Mesenchymal stem cell (in vitro differentiated cells and primary cell): Measurements from ENCODE around the gene SURF4.

Experiments used
- DNase-seq: peaks from one replicate; pipeline ENCODE4 v3.0.0-alpha.2; 2013
- H2AFZ ChIP-seq: one replicate; pipeline ENCODE4 v1.6.1; 2013; ENCODE audit warnings: low read depth, mild to moderate bottlenecking, control low read depth, inconsistent platforms, low read length, moderate library complexity
- H2AK5ac ChIP-seq: 2 replicates; pipeline ENCODE4 v1.6.1; 2013; ENCODE audit warnings: low read length, moderate library complexity, mild to moderate bottlenecking, inconsistent platforms; ENCODE audit not compliant: severe bottlenecking
- H2BK120ac ChIP-seq: one replicate; pipeline ENCODE4 v1.6.1; 2013; ENCODE audit warnings: low read depth, mild to moderate bottlenecking, inconsistent platforms, low read length, moderate library complexity
- H2BK12ac ChIP-seq, 2 experiments: one replicate each; pipeline ENCODE4 v1.6.1; 2013; ENCODE audit warnings: inconsistent platforms in 2 of 2, low read length in 2 of 2, mild to moderate bottlenecking in 2 of 2, moderate library complexity in 2 of 2, control low read depth in 1 of 2
- H2BK15ac ChIP-seq: one replicate; pipeline ENCODE4 v1.6.1; 2013; ENCODE audit warnings: mild to moderate bottlenecking, low read depth, inconsistent platforms; ENCODE audit not compliant: poor library complexity, severe bottlenecking
- H2BK5ac ChIP-seq: 2 replicates; pipeline ENCODE4 v1.6.1; 2013; ENCODE audit warnings: low read depth, mild to moderate bottlenecking, low read length, control low read depth, inconsistent platforms; ENCODE audit not compliant: poor library complexity, severe bottlenecking
- H3K14ac ChIP-seq, 2 experiments: one replicate each; pipeline ENCODE4 v1.6.1; 2013; ENCODE audit warnings: inconsistent platforms in 2 of 2, low read length in 2 of 2, control low read depth in 1 of 2, mild to moderate bottlenecking in 1 of 2, moderate library complexity in 1 of 2
- H3K18ac ChIP-seq, 2 experiments: one replicate each; pipeline ENCODE4 v1.6.1; 2013; ENCODE audit warnings: inconsistent platforms in 2 of 2, low read length in 2 of 2, control low read depth in 1 of 2, low read depth in 1 of 2, mild to moderate bottlenecking in 1 of 2
- H3K23ac ChIP-seq, 2 experiments: one replicate each; pipeline ENCODE4 v1.6.1; 2013; ENCODE audit warnings: inconsistent platforms in 2 of 2, low read length in 2 of 2, mild to moderate bottlenecking in 2 of 2, moderate library complexity in 2 of 2, control low read depth in 1 of 2
- H3K27ac ChIP-seq: 2 replicates; pipeline ENCODE4 v1.5.1; 2013; ENCODE audit warnings: mild to moderate bottlenecking, moderate library complexity, low read length, control low read depth, inconsistent platforms; ENCODE audit not compliant: poor library complexity, severe bottlenecking
- H3K27me3 ChIP-seq, 2 experiments: 2 replicates each; pipeline versions ENCODE4 v1.6.1 to v1.7.0; 2013; ENCODE audit warnings: low read length in 2 of 2, mild to moderate bottlenecking in 2 of 2, moderate library complexity in 2 of 2, control low read depth in 1 of 2, inconsistent platforms in 1 of 2; ENCODE audit not compliant: control insufficient read depth in 1 of 2, insufficient read depth in 1 of 2
- H3K36me3 ChIP-seq, 2 experiments: 2 replicates each; pipeline versions ENCODE4 v1.6.1 to v1.7.0; 2013; ENCODE audit warnings: low read length in 2 of 2, control low read depth in 1 of 2, inconsistent platforms in 1 of 2, low read depth in 1 of 2, mild to moderate bottlenecking in 1 of 2; ENCODE audit not compliant: insufficient read depth in 2 of 2, control insufficient read depth in 1 of 2
- H3K4ac ChIP-seq, 2 experiments: one replicate each; pipeline ENCODE4 v1.6.1; 2013; ENCODE audit warnings: inconsistent platforms in 2 of 2, low read length in 2 of 2, mild to moderate bottlenecking in 2 of 2, moderate library complexity in 2 of 2, control low read depth in 1 of 2, low read depth in 1 of 2
- H3K4me1 ChIP-seq: 2 replicates; pipeline ENCODE4 v1.6.1; 2013; ENCODE audit warnings: low read depth, low read length, control low read depth; ENCODE audit not compliant: control insufficient read depth, insufficient read depth
- H3K4me2 ChIP-seq: 2 replicates; pipeline ENCODE4 v1.6.1; 2013; ENCODE audit warnings: low read length, mild to moderate bottlenecking, inconsistent platforms; ENCODE audit not compliant: poor library complexity, severe bottlenecking
- H3K4me3 ChIP-seq, 2 experiments: 2 replicates each; pipeline versions ENCODE4 v1.5.1 to v1.7.0; 2013; ENCODE audit warnings: low read length in 2 of 2, mild to moderate bottlenecking in 2 of 2, control low read depth in 1 of 2, low read depth in 1 of 2; ENCODE audit not compliant: insufficient read depth in 1 of 2
- H3K79me1 ChIP-seq: replicated peaks from 2 replicates; pipeline ENCODE4 v1.6.1; 2013; ENCODE audit warnings: mild to moderate bottlenecking, control low read depth, low read length, inconsistent platforms; ENCODE audit not compliant: poor library complexity, severe bottlenecking
- H3K9ac ChIP-seq: 2 replicates; pipeline ENCODE4 v1.7.0; 2013; ENCODE audit warnings: mild to moderate bottlenecking, low read length, moderate library complexity
- H3K9me3 ChIP-seq: 2 replicates; pipeline ENCODE4 v1.7.0; 2013; ENCODE audit warnings: mild to moderate bottlenecking, low read length; ENCODE audit not compliant: control insufficient read depth
- H4K8ac ChIP-seq: one replicate; pipeline ENCODE4 v1.6.1; 2013; ENCODE audit warnings: inconsistent platforms, mild to moderate bottlenecking, low read length, moderate library complexity
- H4K91ac ChIP-seq: one replicate; pipeline ENCODE4 v1.6.1; 2013; ENCODE audit warnings: mild to moderate bottlenecking, low read length, inconsistent platforms
- WGBS: methylation state at CpG from one replicate; pipeline ENCODE4 v1.1.7; 2013; ENCODE audit warnings: mixed read lengths; 5-methylcytosine and 5-hydroxymethylcytosine counted together

Gene SURF4

GRCh38 chr9:133347985-133348717 is 27.7 kb downstream of the SURF4 start, which contains the start of the genes MED22 and RPL7A:
TSS of gene MED22 (minus strand) at chr9:133348131. CDS start at chr9:133346662, 1,469 bp downstream.
TSS of gene RPL7A (plus strand) at chr9:133348218. CDS start at chr9:133348244, 26 bp downstream.
- peak within 1 kb of the TSS; percentile 80 for H3K27ac ChIP-seq
- DNase-seq, result peak; percentile 97
- H2BK15ac ChIP-seq, result no peak within 1 kb of the TSS
- peaks cover 19% of the 10 kb centered on the region for H3K4me1 ChIP-seq
- no peaks in the 10 kb centered on the region for H3K27me3 ChIP-seq
- H3K14ac ChIP-seq, result peak within 1 kb of the TSS in 1 of 2 experiments; percentile 93
- peak within 1 kb of the TSS; percentile 62 to 91 for H3K18ac ChIP-seq
- peak within 1 kb of the TSS; percentile 64 for H4K8ac ChIP-seq
- peak within 1 kb of the TSS; percentile 65 for H2BK120ac ChIP-seq
- peak within 1 kb of the TSS; percentile 80 to 99 for H3K4me3 ChIP-seq
- peaks cover 70 to 74% of the 10 kb centered on the region in 2 experiments for H3K36me3 ChIP-seq
- peak within 1 kb of the TSS; percentile 100 for H3K9ac ChIP-seq
- no peak within 1 kb of the TSS for H2BK12ac ChIP-seq
- H2AFZ ChIP-seq, result peak within 1 kb of the TSS; percentile 60
- peak within 1 kb of the TSS; percentile 93 for H2BK5ac ChIP-seq
- no peaks in the 10 kb centered on the region for H3K9me3 ChIP-seq
- peak within 1 kb of the TSS; percentile 7 for H2AK5ac ChIP-seq
- H3K4ac ChIP-seq, result peak within 1 kb of the TSS; percentile 42 to 71
- peak within 1 kb of the TSS; percentile 47 for H4K91ac ChIP-seq
- H3K4me2 ChIP-seq, result peak within 1 kb of the TSS; percentile 77
- peak within 1 kb of the TSS in 1 of 2 experiments; percentile 90 for H3K23ac ChIP-seq
- WGBS, result under 1% methylated on average over 64 of the region's 64 CpGs
- H3K79me1 ChIP-seq, result peaks cover 33% of the 10 kb centered on the region

- Histone ChIP-seq H3K4me3 (peak overlapping the region; percentile 80 to 99), H3K4me1 (peaks cover 21% of the 10 kb centered on the region), H3K4ac (peak overlapping the region in 1 of 2 experiments; percentile 71), H2BK15ac (no peak overlapping the region), H3K9ac (peak overlapping the region; percentile 100), H3K79me1 (peaks cover 36% of the 10 kb centered on the region), H2BK5ac (no peak overlapping the region), H3K23ac (peak overlapping the region in 1 of 2 experiments; percentile 63), H2AFZ (peak overlapping the region; percentile 60), H2BK120ac (peak overlapping the region; percentile 65), H2BK12ac (no peak overlapping the region), H3K18ac (peak overlapping the region in 1 of 2 experiments; percentile 90), H4K8ac (peak overlapping the region; percentile 50), H3K36me3 (peaks cover 70 to 74% of the 10 kb centered on the region in 2 experiments), H2AK5ac (no peak overlapping the region), H4K91ac (no peak overlapping the region), H3K9me3 (no peaks in the 10 kb centered on the region), H3K4me2 (peak overlapping the region; percentile 77), H3K27ac (peak overlapping the region; percentile 30), H3K27me3 (no peaks in the 10 kb centered on the region), H3K14ac (peak overlapping the region in 1 of 2 experiments; percentile 93)
- under 1% methylated on average over 27 of the region's 41 CpGs for WGBS
- peak; percentile 51 for DNase-seq
Measured at GRCh38 chr9:133347515-133347984, 28.3 kb downstream of the SURF4 start.

- H2AK5ac ChIP-seq, result no peak overlapping the region
- H3K36me3 ChIP-seq, result peaks cover 70 to 74% of the 10 kb centered on the region in 2 experiments
- no peak overlapping the region for H2AFZ ChIP-seq
- no peak for DNase-seq
- no peak overlapping the region for H2BK120ac ChIP-seq
- peak overlapping the region; percentile 67 for H3K4me2 ChIP-seq
- no peak overlapping the region for H3K4ac ChIP-seq
- no peak overlapping the region for H4K91ac ChIP-seq
- H3K9me3 ChIP-seq, result no peaks in the 10 kb centered on the region
- H3K27me3 ChIP-seq, result no peaks in the 10 kb centered on the region
- peak overlapping the region; percentile 100 for H3K9ac ChIP-seq
- peak overlapping the region in 1 of 2 experiments; percentile 12 for H3K14ac ChIP-seq
- H2BK12ac ChIP-seq, result no peak overlapping the region
- no peak overlapping the region for H3K23ac ChIP-seq
- no peak overlapping the region for H2BK5ac ChIP-seq
- peaks cover 25% of the 10 kb centered on the region for H3K4me1 ChIP-seq
- peaks cover 41% of the 10 kb centered on the region for H3K79me1 ChIP-seq
- peak overlapping the region; percentile 19 for H3K27ac ChIP-seq
- 82% methylated on average over 15 of the region's 15 CpGs for WGBS
- no peak overlapping the region for H4K8ac ChIP-seq
- peak overlapping the region; percentile 35 to 99 for H3K4me3 ChIP-seq
- H3K18ac ChIP-seq, result peak overlapping the region in 1 of 2 experiments; percentile 37
- H2BK15ac ChIP-seq, result no peak overlapping the region
Measured at GRCh38 chr9:133346021-133346785, 29.7 kb downstream of the SURF4 start.
